Tibial artery (tissue), 4 donors: ENCODE data around the gene OR5B2.

Source experiments
- DNase-seq, 2 donors: peaks; one replicate each; pipeline ENCODE4 v3.0.0-alpha.2; 2019
- H3K27ac ChIP-seq, 2 donors: fragments of 200-600 bp; sonication (generic) in 1 of 2; 1 replicate in 1 of 2; 2 replicates in 1 of 2; pipeline ENCODE4 v1.5.1; 2018 to 2019; ENCODE audit warnings: mild to moderate bottlenecking in 1 of 2
- H3K27me3 ChIP-seq, 2 donors: fragments of 200-600 bp; sonication (generic) in 1 of 2; one replicate each; pipeline versions ENCODE4 v1.5.1 to v1.6.0; 2016 to 2019
- H3K36me3 ChIP-seq, 3 donors: fragments of 200-600 bp; sonication (generic) in 2 of 3; one replicate each; pipeline ENCODE4 v1.5.1; 2016 to 2019; ENCODE audit warnings: mild to moderate bottlenecking in 2 of 3
- H3K4me1 ChIP-seq, 4 donors: fragments of 200-600 bp; sonication (generic) in 2 of 4; 1 replicate in 3 of 4; 2 replicates in 1 of 4; pipeline ENCODE4 v1.5.1; 2016 to 2019
- H3K4me3 ChIP-seq, 2 donors: fragments of 200-600 bp; sonication (generic) in 1 of 2; 1 replicate in 1 of 2; 2 replicates in 1 of 2; pipeline ENCODE4 v1.5.1; 2018 to 2019; ENCODE audit warnings: mild to moderate bottlenecking in 2 of 2
- H3K9me3 ChIP-seq, 3 donors: fragments of 200-600 bp; sonication (generic) in 1 of 3; one replicate each; pipeline ENCODE4 v1.5.1; 2016 to 2019
- CTCF ChIP-seq, 2 experiments: fragments of 200-600 bp in 1 of 2; fragments of 450-650 bp in 1 of 2; IDR thresholded peaks; one replicate each; pipeline ENCODE4 v1.5.1; 2017 to 2019; ENCODE audit warnings: antibody characterized with exemption in 2 of 2, mild to moderate bottlenecking in 1 of 2, moderate library complexity in 1 of 2
- intact Hi-C: fragments of 100-400 bp; cut with DNase I; formaldehyde crosslinking; loops from one replicate; pipeline ENCODE4 v1.15.0; 2023; ENCODE audit warnings: low total_unique reads

Gene OR5B2

GRCh38 chr11:58444300-58444699 lies 16.4 kb upstream of the OR5B2 start:
- peaks cover 3 to 32% (median 25%) of the 10 kb centered on the region in 3 donors for H3K9me3 ChIP-seq
- H3K36me3 ChIP-seq, result no peaks in the 10 kb centered on the region
- no peaks in the 10 kb centered on the region for H3K27me3 ChIP-seq
- no peak overlapping the region for H3K27ac ChIP-seq
- intact Hi-C loops, result no loop called here
- no peaks in the 10 kb centered on the region for H3K4me1 ChIP-seq
- DNase-seq, result no peak
- TF ChIP-seq CTCF (IDR thresholded peaks at IDR 0.05), result no peak
- H3K4me3 ChIP-seq, result no peak overlapping the region

GRCh38 chr11:58442136-58442535 lies 14.2 kb upstream of the OR5B2 start, which contains the start of gene OR5B12:
TSS of gene OR5B12 (minus strand) at chr11:58442236. CDS start at chr11:58440151, 2,085 bp downstream.
- DNase-seq, result no peak
- Histone ChIP-seq H3K4me3 (no peak within 1 kb of the TSS), H3K4me1 (no peaks in the 10 kb centered on the region), H3K36me3 (no peaks in the 10 kb centered on the region), H3K27ac (no peak within 1 kb of the TSS), H3K27me3 (no peaks in the 10 kb centered on the region), H3K9me3 (peaks cover 3 to 29% (median 25%) of the 10 kb centered on the region in 3 donors)
- intact Hi-C loops, result no loop called here
- TF ChIP-seq CTCF (IDR thresholded peaks at IDR 0.05), result no peak

GRCh38 chr11:58438486-58438885 lies 10.6 kb upstream of the OR5B2 start:
- H3K36me3 ChIP-seq, result no peaks in the 10 kb centered on the region
- TF ChIP-seq CTCF (IDR thresholded peaks at IDR 0.05), result no peak
- DNase-seq, result no peak
- no peaks in the 10 kb centered on the region for H3K4me1 ChIP-seq
- H3K27me3 ChIP-seq, result no peaks in the 10 kb centered on the region
- H3K27ac ChIP-seq, result no peak overlapping the region
- no peak overlapping the region for H3K4me3 ChIP-seq
- intact Hi-C loops, result no loop called here
- peaks cover 0 to 7% (median 4%) of the 10 kb centered on the region in 3 donors for H3K9me3 ChIP-seq

GRCh38 chr11:58434217-58434616 lies 6.3 kb upstream of the OR5B2 start:
- Histone ChIP-seq H3K9me3 (peaks cover 0 to 7% (median 4%) of the 10 kb centered on the region in 3 donors), H3K4me3 (no peak overlapping the region), H3K4me1 (no peaks in the 10 kb centered on the region), H3K36me3 (no peaks in the 10 kb centered on the region), H3K27me3 (no peaks in the 10 kb centered on the region), H3K27ac (no peak overlapping the region)
- TF ChIP-seq CTCF (IDR thresholded peaks at IDR 0.05), result no peak
- DNase-seq, result no peak
- intact Hi-C loops, result no loop called here

- H3K9me3 ChIP-seq, result peaks cover 0 to 7% (median 4%) of the 10 kb centered on the region in 3 donors
- intact Hi-C loops, result no loop called here
- DNase-seq, result no peak
- H3K27me3 ChIP-seq, result no peaks in the 10 kb centered on the region
- no peak for TF ChIP-seq CTCF (IDR thresholded peaks at IDR 0.05)
- no peak overlapping the region for H3K4me3 ChIP-seq
- no peaks in the 10 kb centered on the region for H3K4me1 ChIP-seq
- no peaks in the 10 kb centered on the region for H3K36me3 ChIP-seq
- H3K27ac ChIP-seq, result no peak overlapping the region
These were observed 5.8 kb upstream of the OR5B2 start for GRCh38 chr11:58433638-58434203.

GRCh38 chr11:58429273-58429672 lies 1.4 kb upstream of the OR5B2 start:
- intact Hi-C loops, result no loop called here
- Histone ChIP-seq H3K9me3 (peaks cover 0 to 3% (median 0%) of the 10 kb centered on the region in 3 donors), H3K36me3 (no peaks in the 10 kb centered on the region), H3K27ac (no peak overlapping the region), H3K27me3 (no peaks in the 10 kb centered on the region), H3K4me3 (no peak overlapping the region), H3K4me1 (no peaks in the 10 kb centered on the region)
- no peak for TF ChIP-seq CTCF (IDR thresholded peaks at IDR 0.05)
- DNase-seq, result no peak
